GM12875 (cell line): ENCODE data around the gene GCHFR.

Experiments
- H3K4me3 ChIP-seq: one replicate; pipeline ENCODE4 v1.5.1; 2011; ENCODE audit warnings: low read depth, low read length, control low read depth
- TF ChIP-seq, protein P1 (sequence below): IDR thresholded peaks from 2 replicates; pipeline ENCODE4 v1.5.1; 2011; ENCODE audit warnings: low read depth, mild to moderate bottlenecking, control low read depth, inconsistent platforms, low read length, moderate library complexity, borderline replicate concordance; ENCODE audit not compliant: insufficient read depth

The GCHFR gene

DNA sequence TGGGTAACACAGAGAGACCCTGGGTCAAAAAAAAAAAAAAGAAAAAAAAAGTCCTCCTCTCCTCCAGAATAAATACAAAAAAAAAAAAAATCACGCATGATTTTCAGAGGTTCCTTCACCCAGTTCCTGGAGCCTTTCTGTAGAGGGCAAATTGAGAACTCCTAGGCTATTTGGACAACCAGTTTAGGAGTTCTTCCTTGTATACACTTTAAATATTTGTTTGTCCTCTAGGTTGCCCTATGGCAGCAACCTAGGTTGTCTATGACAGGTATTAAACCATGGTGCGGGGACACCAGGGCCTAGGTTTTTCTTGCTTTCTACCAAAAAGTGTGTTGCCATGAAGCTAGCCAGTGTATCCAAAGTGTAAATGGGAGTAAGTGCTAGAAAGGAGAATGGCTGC is 39.2 kb downstream of the GCHFR start:
- TF ChIP-seq, protein P1, sequence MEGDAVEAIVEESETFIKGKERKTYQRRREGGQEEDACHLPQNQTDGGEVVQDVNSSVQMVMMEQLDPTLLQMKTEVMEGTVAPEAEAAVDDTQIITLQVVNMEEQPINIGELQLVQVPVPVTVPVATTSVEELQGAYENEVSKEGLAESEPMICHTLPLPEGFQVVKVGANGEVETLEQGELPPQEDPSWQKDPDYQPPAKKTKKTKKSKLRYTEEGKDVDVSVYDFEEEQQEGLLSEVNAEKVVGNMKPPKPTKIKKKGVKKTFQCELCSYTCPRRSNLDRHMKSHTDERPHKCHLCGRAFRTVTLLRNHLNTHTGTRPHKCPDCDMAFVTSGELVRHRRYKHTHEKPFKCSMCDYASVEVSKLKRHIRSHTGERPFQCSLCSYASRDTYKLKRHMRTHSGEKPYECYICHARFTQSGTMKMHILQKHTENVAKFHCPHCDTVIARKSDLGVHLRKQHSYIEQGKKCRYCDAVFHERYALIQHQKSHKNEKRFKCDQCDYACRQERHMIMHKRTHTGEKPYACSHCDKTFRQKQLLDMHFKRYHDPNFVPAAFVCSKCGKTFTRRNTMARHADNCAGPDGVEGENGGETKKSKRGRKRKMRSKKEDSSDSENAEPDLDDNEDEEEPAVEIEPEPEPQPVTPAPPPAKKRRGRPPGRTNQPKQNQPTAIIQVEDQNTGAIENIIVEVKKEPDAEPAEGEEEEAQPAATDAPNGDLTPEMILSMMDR: no peak
- no peak overlapping the region for H3K4me3 ChIP-seq

DNA sequence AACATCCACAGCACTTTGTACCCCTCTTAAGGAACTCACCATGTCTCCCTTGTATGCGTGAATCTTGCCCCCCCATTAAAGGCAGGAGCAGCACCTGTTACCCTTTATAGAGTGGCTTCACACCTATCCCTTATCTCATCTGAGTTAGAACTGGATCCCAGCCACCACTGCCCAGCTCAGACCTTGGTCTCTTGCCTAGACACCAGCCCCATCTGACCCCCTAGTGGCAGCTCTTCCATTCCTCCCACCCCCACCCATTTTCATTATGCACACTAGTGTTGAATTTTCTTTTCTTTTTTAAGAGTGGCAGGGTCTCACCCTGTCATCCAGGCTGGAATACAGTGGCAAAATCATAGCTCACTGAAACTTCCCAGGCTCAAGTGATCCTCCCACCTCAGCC is 39.8 kb downstream of the GCHFR start:
- TF ChIP-seq, protein P1: 0 out of 2 replicates have a peak, but pooled peaks have one; percentile 9
- H3K4me3 ChIP-seq: no peak overlapping the region

DNA sequence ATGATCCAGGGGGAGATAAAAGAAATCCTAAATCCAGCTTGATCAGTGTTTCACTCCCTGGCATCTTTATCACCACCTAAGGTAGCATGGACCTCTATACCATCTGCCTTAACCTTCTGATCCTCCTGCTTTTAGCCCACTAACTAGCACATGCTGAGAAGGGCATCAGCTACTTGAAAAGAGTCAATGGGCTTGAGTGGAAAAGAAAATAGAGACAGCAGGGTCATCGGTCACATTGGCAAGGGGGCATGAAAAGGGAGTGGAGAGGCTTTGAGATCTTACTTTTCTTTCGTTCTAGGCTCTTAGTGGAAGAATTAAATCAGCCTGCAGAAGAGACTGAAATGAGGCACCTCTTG is 42.8 kb downstream of the GCHFR start:
- H3K4me3 ChIP-seq: peak overlapping the region; percentile 69
- TF ChIP-seq, protein P1: no peak

DNA sequence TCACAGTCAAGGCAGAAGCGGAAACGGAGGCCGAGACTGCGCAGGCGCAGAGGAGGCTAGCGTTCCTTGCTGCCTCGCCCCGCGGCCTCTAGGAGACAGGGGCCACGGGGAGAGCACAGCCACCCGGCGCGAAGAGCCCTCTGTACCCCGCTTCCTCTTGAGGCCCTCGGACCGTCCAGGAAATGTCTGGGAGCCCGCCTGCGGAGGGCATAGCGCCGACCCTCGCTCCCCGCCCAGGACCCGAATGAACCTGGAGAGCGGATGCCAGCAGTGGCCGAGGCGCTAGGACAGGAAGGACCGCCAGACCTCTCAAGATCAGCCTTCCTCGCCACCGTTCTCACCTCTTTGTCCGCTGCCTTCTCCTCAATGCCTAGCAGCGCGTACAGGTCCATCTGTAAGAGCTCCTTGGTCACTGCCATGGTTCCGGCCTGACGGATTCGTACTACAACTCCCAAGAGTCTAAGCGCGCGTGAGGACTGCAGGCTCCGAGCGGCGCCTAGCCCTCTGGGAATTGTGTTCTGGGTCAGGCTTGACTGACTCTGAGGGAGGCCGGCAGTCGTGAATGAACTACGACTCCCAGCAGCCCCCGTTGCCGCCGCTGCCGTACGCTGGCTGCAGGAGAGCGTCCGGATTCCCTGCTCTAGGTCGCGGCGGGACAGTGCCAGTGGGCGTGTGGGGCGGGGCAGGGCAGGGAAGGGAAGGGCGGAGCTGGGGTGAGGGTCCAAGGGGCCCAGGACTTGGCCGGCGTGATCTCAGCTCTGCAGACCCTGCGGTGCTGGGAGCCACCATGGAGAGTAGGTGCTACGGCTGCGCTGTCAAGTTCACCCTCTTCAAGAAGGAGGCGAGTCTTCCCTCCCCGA is 43.4 kb downstream of the GCHFR start, which contains the start of the genes DNAJC17 and ZFYVE19:
DNAJC17 (minus strand) TSS at position 446 of the 860 bp plus-strand sequence; CDS start at position 419, 27 bp downstream.
ZFYVE19 (plus strand) TSS at position 62 of the 860 bp plus-strand sequence; CDS start at position 563, 501 bp downstream.
- TF ChIP-seq, protein P1: 0 out of 2 replicates have a peak, but pooled peaks have one; percentile 25
- peak within 1 kb of the TSS; percentile 69 for H3K4me3 ChIP-seq

DNA sequence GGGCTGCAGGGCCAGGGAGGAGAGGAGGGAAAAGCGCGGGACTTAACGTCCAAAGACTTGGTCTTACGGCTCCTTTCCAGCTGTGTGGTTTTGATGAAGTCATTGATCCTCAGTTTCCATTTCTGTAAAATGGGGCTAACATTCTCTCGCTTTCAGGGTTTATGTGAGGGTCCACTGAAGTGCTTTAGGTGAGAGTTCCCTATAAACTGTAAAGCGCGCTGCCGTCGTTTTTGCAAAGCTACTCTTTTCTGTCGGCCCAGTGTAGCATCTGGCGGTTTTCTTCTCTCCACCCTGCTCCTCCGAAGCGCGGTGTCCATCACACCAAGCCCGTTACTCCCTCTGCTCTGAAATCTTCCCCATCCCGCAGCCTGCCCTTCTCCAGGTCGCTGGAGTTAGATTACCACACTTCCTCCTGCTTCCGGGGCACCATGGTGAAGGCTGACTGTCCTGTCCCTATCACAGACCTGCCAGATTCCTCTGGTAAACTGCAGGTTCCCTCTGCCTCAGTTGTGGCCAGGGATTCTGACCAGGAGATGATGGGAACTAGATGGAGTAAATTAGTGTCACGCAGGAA is 44.1 kb downstream of the GCHFR start:
- TF ChIP-seq, protein P1: no peak

DNA sequence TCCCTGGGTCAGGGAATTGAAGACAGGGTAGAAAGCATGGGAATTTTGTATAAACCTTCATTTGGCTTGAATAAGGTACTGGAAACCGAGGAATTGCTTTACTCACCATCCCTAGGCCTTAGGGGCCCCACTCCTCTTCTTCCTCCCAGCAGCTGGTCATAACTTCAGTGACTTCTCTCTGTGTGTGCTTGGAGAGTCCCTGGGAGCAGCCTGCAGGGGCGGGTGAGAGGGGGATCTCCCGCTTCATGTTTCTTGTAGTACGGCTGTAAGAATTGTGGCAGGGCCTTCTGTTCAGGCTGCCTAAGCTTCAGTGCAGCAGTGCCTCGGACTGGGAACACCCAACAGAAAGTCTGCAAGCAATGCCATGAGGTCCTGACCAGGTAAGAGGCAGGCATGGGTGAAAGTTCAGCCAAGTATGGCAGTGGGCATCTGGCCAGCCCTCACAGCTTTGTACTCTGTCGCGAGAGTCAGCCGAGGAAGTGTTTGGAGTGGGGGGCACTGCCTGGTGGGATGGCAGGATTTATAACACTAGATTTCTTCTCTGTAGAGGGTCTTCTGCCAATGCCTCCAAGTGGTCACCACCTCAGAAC is 45.1 kb downstream of the GCHFR start:
- no peak overlapping the region for H3K4me3 ChIP-seq
- TF ChIP-seq, protein P1: no peak

More for the DNA sequence above, 44.1 kb downstream of the GCHFR start:
- peak overlapping the region; percentile 69 for H3K4me3 ChIP-seq
